ENCODE measurements around the gene RHOH.

GRCh38 chr4:40227284-40227683, 30.5 kb downstream of the RHOH start:
- TF ChIP-seq ESRRG (CRISPR knock-in tag; IDR thresholded peaks at IDR 0.05) = no peak
- TF ChIP-seq SNAI2 (CRISPR knock-in tag; IDR thresholded peaks at IDR 0.05) = no peak
- no peak for TF ChIP-seq ARNTL (CRISPR knock-in tag; IDR thresholded peaks at IDR 0.05; ENCODE audit: borderline replicate concordance, low read depth)
- no peak for TF ChIP-seq PPARA (CRISPR knock-in tag; IDR thresholded peaks at IDR 0.05; ENCODE audit: borderline replicate concordance)
- TF ChIP-seq ZFP30 (CRISPR knock-in tag; IDR thresholded peaks at IDR 0.05) = no peak
- TF ChIP-seq, protein P1, sequence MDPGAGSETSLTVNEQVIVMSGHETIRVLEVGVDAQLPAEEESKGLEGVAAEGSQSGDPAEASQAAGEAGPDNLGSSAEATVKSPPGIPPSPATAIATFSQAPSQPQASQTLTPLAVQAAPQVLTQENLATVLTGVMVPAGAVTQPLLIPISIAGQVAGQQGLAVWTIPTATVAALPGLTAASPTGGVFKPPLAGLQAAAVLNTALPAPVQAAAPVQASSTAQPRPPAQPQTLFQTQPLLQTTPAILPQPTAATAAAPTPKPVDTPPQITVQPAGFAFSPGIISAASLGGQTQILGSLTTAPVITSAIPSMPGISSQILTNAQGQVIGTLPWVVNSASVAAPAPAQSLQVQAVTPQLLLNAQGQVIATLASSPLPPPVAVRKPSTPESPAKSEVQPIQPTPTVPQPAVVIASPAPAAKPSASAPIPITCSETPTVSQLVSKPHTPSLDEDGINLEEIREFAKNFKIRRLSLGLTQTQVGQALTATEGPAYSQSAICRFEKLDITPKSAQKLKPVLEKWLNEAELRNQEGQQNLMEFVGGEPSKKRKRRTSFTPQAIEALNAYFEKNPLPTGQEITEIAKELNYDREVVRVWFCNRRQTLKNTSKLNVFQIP (CRISPR knock-in tag; IDR thresholded peaks at IDR 0.05; ENCODE audit: borderline replicate concordance, low read depth) = no peak
- no peak for TF ChIP-seq ZFP3 (CRISPR knock-in tag; IDR thresholded peaks at IDR 0.05)

All from SK-N-SH treated with all-trans-retinoic acid at 6 μM for 48 hours (cell line).